ENCODE measurements around the gene TCIRG1. TPM values are rescaled to one million over a fixed set of nuclear protein-coding genes. Genes with fewer than 3 reads are reported as not detected.
A peak's percentile ranks its signal among the peaks of the same experiment; 100 is the strongest.

TCIRG1 gene
- total RNA-seq, 1 donor from 2014 or later = 10.7 TPM

DNA sequence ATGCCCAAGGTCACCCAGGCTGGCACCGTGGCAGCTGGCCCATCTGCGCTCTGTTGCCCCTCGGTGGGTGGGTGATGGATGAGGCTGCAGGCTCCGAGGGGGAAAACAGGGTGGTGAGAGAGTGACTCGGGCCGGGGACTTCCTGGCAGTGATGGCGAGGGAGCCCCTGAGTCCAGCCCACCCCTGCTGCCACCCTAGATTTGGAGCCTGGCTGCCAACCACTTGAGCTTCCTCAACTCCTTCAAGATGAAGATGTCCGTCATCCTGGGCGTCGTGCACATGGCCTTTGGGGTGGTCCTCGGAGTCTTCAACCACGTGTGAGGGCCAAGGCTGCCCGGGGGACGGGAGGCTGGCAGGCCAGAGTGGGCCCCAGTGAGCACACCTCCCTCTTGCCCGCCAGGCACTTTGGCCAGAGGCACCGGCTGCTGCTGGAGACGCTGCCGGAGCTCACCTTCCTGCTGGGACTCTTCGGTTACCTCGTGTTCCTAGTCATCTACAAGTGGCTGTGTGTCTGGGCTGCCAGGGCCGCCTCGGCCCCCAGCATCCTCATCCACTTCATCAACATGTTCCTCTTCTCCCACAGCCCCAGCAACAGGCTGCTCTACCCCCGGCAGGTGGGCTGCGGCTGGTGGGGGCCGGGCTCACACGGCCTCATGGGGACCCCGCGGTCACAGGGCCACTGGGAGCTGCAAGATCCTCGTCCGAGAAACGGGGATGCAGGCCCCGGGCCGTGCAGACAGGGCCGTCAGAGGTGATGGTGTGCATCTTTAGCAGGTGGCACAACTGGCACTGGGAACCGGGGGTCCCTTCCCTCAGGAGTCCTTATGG is 10.1 kb downstream of the TCIRG1 start:
- Histone ChIP-seq H3K4me2 (no peak overlapping the region), H3K9me3 (ENCODE audit: low read depth) (no peaks in the 10 kb centered on the region), H3K9ac (no peak overlapping the region), H4K20me1 (ENCODE audit: low read depth) (no peaks in the 10 kb centered on the region), H3K36me3 (no peaks in the 10 kb centered on the region), H3K4me1 (peaks cover 3% of the 10 kb centered on the region), H2AFZ (replicated peaks) (no peak overlapping the region), H3K27ac (no peak overlapping the region), H3K4me3 (no peak overlapping the region), H3K27me3 (no peaks in the 10 kb centered on the region), H3F3A (ENCODE audit: low read depth) (no peaks in the 10 kb centered on the region), H3K79me2 (ENCODE audit: low read depth) (no peaks in the 10 kb centered on the region)
- H3K27me3 Mint-ChIP-seq (ENCODE audit: insufficient read depth, low read depth) = peaks cover 5% of the 10 kb centered on the region
- H3K4me3 Mint-ChIP-seq = no peak overlapping the region
- H3K27ac Mint-ChIP-seq = no peak overlapping the region
- no peak for DNase-seq (ENCODE audit: low spot score)
- no peaks in the 10 kb centered on the region for H3K9me3 Mint-ChIP-seq
- peaks cover 3% of the 10 kb centered on the region for H3K36me3 Mint-ChIP-seq
- TF ChIP-seq, protein P1, sequence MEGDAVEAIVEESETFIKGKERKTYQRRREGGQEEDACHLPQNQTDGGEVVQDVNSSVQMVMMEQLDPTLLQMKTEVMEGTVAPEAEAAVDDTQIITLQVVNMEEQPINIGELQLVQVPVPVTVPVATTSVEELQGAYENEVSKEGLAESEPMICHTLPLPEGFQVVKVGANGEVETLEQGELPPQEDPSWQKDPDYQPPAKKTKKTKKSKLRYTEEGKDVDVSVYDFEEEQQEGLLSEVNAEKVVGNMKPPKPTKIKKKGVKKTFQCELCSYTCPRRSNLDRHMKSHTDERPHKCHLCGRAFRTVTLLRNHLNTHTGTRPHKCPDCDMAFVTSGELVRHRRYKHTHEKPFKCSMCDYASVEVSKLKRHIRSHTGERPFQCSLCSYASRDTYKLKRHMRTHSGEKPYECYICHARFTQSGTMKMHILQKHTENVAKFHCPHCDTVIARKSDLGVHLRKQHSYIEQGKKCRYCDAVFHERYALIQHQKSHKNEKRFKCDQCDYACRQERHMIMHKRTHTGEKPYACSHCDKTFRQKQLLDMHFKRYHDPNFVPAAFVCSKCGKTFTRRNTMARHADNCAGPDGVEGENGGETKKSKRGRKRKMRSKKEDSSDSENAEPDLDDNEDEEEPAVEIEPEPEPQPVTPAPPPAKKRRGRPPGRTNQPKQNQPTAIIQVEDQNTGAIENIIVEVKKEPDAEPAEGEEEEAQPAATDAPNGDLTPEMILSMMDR (IDR thresholded peaks at IDR 0.05) = no peak
- no peak for TF ChIP-seq EZH2phosphoT487 (IDR thresholded peaks at IDR 0.05)
- no peak for TF ChIP-seq EZH2 (IDR thresholded peaks at IDR 0.05)
- H3K4me1 Mint-ChIP-seq = peaks cover 17% of the 10 kb centered on the region

DNA sequence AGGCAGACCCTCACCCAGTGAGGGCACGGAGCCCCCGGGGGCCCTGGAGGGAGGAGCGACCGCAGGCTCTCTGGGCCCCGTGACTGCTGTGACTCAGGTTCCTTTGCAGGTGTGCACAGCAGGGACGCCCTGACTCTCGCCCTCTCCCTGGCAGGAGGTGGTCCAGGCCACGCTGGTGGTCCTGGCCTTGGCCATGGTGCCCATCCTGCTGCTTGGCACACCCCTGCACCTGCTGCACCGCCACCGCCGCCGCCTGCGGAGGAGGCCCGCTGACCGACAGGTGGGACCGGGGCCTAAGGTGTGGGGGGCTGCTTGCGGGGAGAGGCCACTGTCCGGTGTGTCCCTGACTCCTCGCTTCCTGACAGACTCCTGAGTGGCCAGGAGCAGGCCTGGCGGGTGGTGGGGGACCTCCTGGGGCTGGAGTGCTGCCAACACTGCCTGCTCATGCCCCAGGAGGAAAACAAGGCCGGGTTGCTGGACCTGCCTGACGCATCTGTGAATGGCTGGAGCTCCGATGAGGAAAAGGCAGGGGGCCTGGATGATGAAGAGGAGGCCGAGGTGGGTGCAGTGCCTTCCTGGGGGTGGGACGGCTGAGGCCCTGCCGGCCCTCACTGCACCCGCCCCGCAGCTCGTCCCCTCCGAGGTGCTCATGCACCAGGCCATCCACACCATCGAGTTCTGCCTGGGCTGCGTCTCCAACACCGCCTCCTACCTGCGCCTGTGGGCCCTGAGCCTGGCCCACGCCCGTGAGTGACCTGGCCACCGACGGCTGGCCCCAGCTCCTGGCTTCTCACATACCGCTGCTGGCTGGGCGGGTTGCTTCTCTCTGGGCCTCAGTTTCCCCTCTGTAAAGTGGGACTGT is 10.9 kb downstream of the TCIRG1 start:
- no peak for DNase-seq (ENCODE audit: low spot score)
- H3K36me3 ChIP-seq = no peaks in the 10 kb centered on the region
- H3K79me2 ChIP-seq (ENCODE audit: low read depth) = no peaks in the 10 kb centered on the region
- no peak overlapping the region for H3K27ac Mint-ChIP-seq
- no peak overlapping the region for H2AFZ ChIP-seq (replicated peaks)
- H3K27ac ChIP-seq = no peak overlapping the region
- H3K9me3 ChIP-seq (ENCODE audit: low read depth) = no peaks in the 10 kb centered on the region
- H3K4me1 Mint-ChIP-seq = peaks cover 17% of the 10 kb centered on the region
- TF ChIP-seq EZH2 (IDR thresholded peaks at IDR 0.05) (no peak), EZH2phosphoT487 (IDR thresholded peaks at IDR 0.05) (no peak)
- TF ChIP-seq, protein P1 (IDR thresholded peaks at IDR 0.05) = no peak
- no peak overlapping the region for H3K4me2 ChIP-seq
- no peaks in the 10 kb centered on the region for H4K20me1 ChIP-seq (ENCODE audit: low read depth)
- H3K27me3 ChIP-seq = no peaks in the 10 kb centered on the region
- H3K9ac ChIP-seq = no peak overlapping the region
- peaks cover 5% of the 10 kb centered on the region for H3K27me3 Mint-ChIP-seq (ENCODE audit: insufficient read depth, low read depth)
- peaks cover 3% of the 10 kb centered on the region for H3K36me3 Mint-ChIP-seq
- no peak overlapping the region for H3K4me3 ChIP-seq
- H3K4me3 Mint-ChIP-seq = no peak overlapping the region
- peaks cover 3% of the 10 kb centered on the region for H3K4me1 ChIP-seq
- H3K9me3 Mint-ChIP-seq = no peaks in the 10 kb centered on the region
- no peaks in the 10 kb centered on the region for H3F3A ChIP-seq (ENCODE audit: low read depth)

DNA sequence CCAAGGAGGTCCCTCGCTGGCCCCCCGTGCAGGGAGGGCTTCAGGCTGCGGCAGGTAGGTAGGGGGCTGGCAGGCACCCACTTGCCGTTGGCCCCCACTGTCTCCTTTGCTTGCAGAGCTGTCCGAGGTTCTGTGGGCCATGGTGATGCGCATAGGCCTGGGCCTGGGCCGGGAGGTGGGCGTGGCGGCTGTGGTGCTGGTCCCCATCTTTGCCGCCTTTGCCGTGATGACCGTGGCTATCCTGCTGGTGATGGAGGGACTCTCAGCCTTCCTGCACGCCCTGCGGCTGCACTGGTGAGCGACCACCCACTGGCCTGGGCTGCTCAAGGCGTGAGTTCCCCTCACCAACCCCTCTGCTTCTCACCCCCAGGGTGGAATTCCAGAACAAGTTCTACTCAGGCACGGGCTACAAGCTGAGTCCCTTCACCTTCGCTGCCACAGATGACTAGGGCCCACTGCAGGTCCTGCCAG is 11.6 kb downstream of the TCIRG1 start:
- DNase-seq (ENCODE audit: low spot score) = no peak
- Histone ChIP-seq H3K4me2 (no peak overlapping the region), H3K9me3 (ENCODE audit: low read depth) (no peaks in the 10 kb centered on the region), H4K20me1 (ENCODE audit: low read depth) (no peaks in the 10 kb centered on the region), H3K4me3 (no peak overlapping the region), H3F3A (ENCODE audit: low read depth) (no peaks in the 10 kb centered on the region), H3K27me3 (no peaks in the 10 kb centered on the region), H3K9ac (no peak overlapping the region), H3K36me3 (no peaks in the 10 kb centered on the region), H3K4me1 (peaks cover 3% of the 10 kb centered on the region), H2AFZ (replicated peaks) (no peak overlapping the region), H3K79me2 (ENCODE audit: low read depth) (no peaks in the 10 kb centered on the region), H3K27ac (no peak overlapping the region)
- H3K36me3 Mint-ChIP-seq = peaks cover 3% of the 10 kb centered on the region
- TF ChIP-seq EZH2phosphoT487 (IDR thresholded peaks at IDR 0.05) = no peak
- TF ChIP-seq, protein P1 (IDR thresholded peaks at IDR 0.05) = no peak
- TF ChIP-seq EZH2 (IDR thresholded peaks at IDR 0.05) = no peak
- H3K27me3 Mint-ChIP-seq (ENCODE audit: insufficient read depth, low read depth) = peaks cover 5% of the 10 kb centered on the region
- H3K9me3 Mint-ChIP-seq = no peaks in the 10 kb centered on the region
- H3K4me3 Mint-ChIP-seq = no peak overlapping the region
- peaks cover 17% of the 10 kb centered on the region for H3K4me1 Mint-ChIP-seq
- H3K27ac Mint-ChIP-seq = peak overlapping the region; percentile 90

Measured in neural progenitor cell (in vitro differentiated cells).